A673 (cell line): Measurements from ENCODE around the gene PLCL1. TPM values are rescaled to one million over a fixed set of nuclear protein-coding genes. Genes with fewer than 3 reads are reported as not detected.
A peak's percentile ranks its signal among the peaks of the same experiment; 100 is the strongest.

ENCODE experiments used
- BruUV-seq: library from RNA; stranded (reverse); fragments of 400-500 nt; replicated peaks from 2 replicates; lab custom pipeline; 2021; lab: Mats Ljungman, UMichigan
- CTCF ChIA-PET: fragments of 300-600 bp; sonication (Branson Sonifier 250); formaldehyde crosslinking; loops from one replicate; lab custom pipeline; 2022; ENCODE audit warnings: antibody characterized with exemption; lab: Charles Lee
- POLR2A ChIA-PET: fragments of 300-600 bp; sonication (Branson Sonifier 250); formaldehyde crosslinking; loops from one replicate; lab custom pipeline; 2022; ENCODE audit warnings: antibody characterized with exemption; ENCODE audit not compliant: low non-redundant PET; lab: Charles Lee
- DNase-seq: peaks from one replicate; pipeline ENCODE4 v3.0.0-alpha.2; 2015; ENCODE audit warnings: low spot score
- H3K27ac ChIP-seq: fragments of 200-600 bp; sonication (generic); 2 replicates; pipeline ENCODE4 v1.5.1; 2016; ENCODE audit warnings: mixed run types, low read depth, mild to moderate bottlenecking, mixed read lengths, antibody characterized with exemption, low read length; ENCODE audit not compliant: poor library complexity, severe bottlenecking
- H3K27me3 ChIP-seq: fragments of 200-600 bp; sonication (generic); replicated peaks from 2 replicates; pipeline ENCODE4 v1.6.1; 2017; ENCODE audit warnings: mixed run types, low read depth, mild to moderate bottlenecking, mixed read lengths, antibody characterized with exemption, low read length; ENCODE audit not compliant: insufficient read depth, poor library complexity
- H3K36me3 ChIP-seq: fragments of 200-600 bp; sonication (generic); 2 replicates; pipeline ENCODE4 v1.6.1; 2016; ENCODE audit warnings: mixed run types, mild to moderate bottlenecking, mixed read lengths, antibody characterized with exemption, low read length; ENCODE audit not compliant: insufficient read depth, poor library complexity, severe bottlenecking
- H3K4me1 ChIP-seq: fragments of 200-600 bp; sonication (generic); 2 replicates; pipeline ENCODE4 v1.6.1; 2017; ENCODE audit warnings: mixed run types, mild to moderate bottlenecking, mixed read lengths, antibody characterized with exemption, low read length; ENCODE audit not compliant: insufficient read depth, poor library complexity, severe bottlenecking
- H3K4me3 ChIP-seq: fragments of 200-600 bp; sonication (generic); 2 replicates; pipeline ENCODE4 v1.5.1; 2016; ENCODE audit warnings: low read depth, mixed run types, mild to moderate bottlenecking, mixed read lengths, low read length; ENCODE audit not compliant: poor library complexity, severe bottlenecking
- H3K9me3 ChIP-seq: fragments of 200-600 bp; sonication (generic); 2 replicates; pipeline ENCODE4 v1.6.1; 2016; ENCODE audit warnings: mixed run types, low read depth, mild to moderate bottlenecking, mixed read lengths, antibody characterized with exemption, low read length; ENCODE audit not compliant: poor library complexity, severe bottlenecking
- CTCF ChIP-seq: fragments of 300-800, 200-600 bp; sonication (generic); conservative IDR thresholded peaks from 2 replicates; pipeline ENCODE4 v1.5.1; 2017; ENCODE audit warnings: low read depth, mild to moderate bottlenecking, antibody characterized with exemption, low read length, moderate library complexity, mixed read lengths
- EZH2 ChIP-seq: fragments of 200-600 bp; sonication (generic); IDR thresholded peaks from 2 replicates; pipeline ENCODE4 v1.6.1; 2017; ENCODE audit warnings: borderline replicate concordance, low read depth, mild to moderate bottlenecking, mixed read lengths, antibody characterized with exemption, low read length; ENCODE audit not compliant: poor library complexity, severe bottlenecking
- intact Hi-C: fragments of 100-400 bp; cut with micrococcal nuclease; formaldehyde crosslinking; loops from one replicate; pipeline ENCODE4 v1.10.0; 2022; ENCODE audit not compliant: unreplicated experiment
- total RNA-seq: library from RNA; stranded (reverse); gene quantifications from 2 replicates; pipeline ENCODE4 v1.2.3, GENCODE V29; 2021

PLCL1 gene
- total RNA-seq, 1 experiment from 2014 or later, result not detected

- TF ChIP-seq CTCF (no peak), EZH2 (no peak)
- no TSS peak for BruUV-seq
- DNase-seq, result peak; percentile 34
- Histone ChIP-seq H3K27ac (no peak overlapping the region), H3K36me3 (no peaks in the 10 kb centered on the region), H3K4me3 (no peak overlapping the region), H3K27me3 (no peaks in the 10 kb centered on the region), H3K9me3 (no peaks in the 10 kb centered on the region), H3K4me1 (no peaks in the 10 kb centered on the region)
- POLR2A ChIA-PET, result no interaction called here
- intact Hi-C loops, result no loop called here
- CTCF ChIA-PET, result no interaction called here
Observed at GRCh38 chr2:197890168-197890567, 85.8 kb downstream of the PLCL1 start.

GRCh38 chr2:197891897-197892442, 87.6 kb downstream of the PLCL1 start:
- Histone ChIP-seq H3K27ac (no peak overlapping the region), H3K36me3 (no peaks in the 10 kb centered on the region), H3K4me1 (no peaks in the 10 kb centered on the region), H3K27me3 (no peaks in the 10 kb centered on the region), H3K9me3 (no peaks in the 10 kb centered on the region), H3K4me3 (no peak overlapping the region)
- TF ChIP-seq EZH2 (no peak), CTCF (no peak)
- intact Hi-C loops, result no loop called here
- POLR2A ChIA-PET, result no interaction called here
- CTCF ChIA-PET, result no interaction called here
- DNase-seq, result no peak
- BruUV-seq, result no TSS peak

GRCh38 chr2:197893403-197894177, 89.2 kb downstream of the PLCL1 start:
- CTCF ChIA-PET, result no interaction called here

More at GRCh38 chr2:197893403-197894177, 89.2 kb downstream of the PLCL1 start:
- DNase-seq, result no peak
- Histone ChIP-seq H3K4me1 (no peaks in the 10 kb centered on the region), H3K27me3 (no peaks in the 10 kb centered on the region), H3K4me3 (no peak overlapping the region), H3K36me3 (no peaks in the 10 kb centered on the region), H3K27ac (no peak overlapping the region), H3K9me3 (no peaks in the 10 kb centered on the region)
- TF ChIP-seq EZH2 (no peak), CTCF (no peak)
- BruUV-seq, result no TSS peak
- POLR2A ChIA-PET, result no interaction called here
- intact Hi-C loops, result no loop called here
